HG03175 (cell line): ENCODE data around the gene TGIF1.
"Not testable (repeated sequence)": the region's sequence is repeated elsewhere in the genome, so short reads cannot be mapped to it uniquely, and the experiment has no call there.

Source experiments
- ATAC-seq: cut with Tn5 transposase; IDR thresholded peaks from one replicate; pipeline ENCODE4 v1.9.1; 2021; ENCODE audit warnings: mild to moderate bottlenecking, moderate library complexity; ENCODE audit not compliant: unreplicated experiment

TGIF1 gene

GRCh38 chr18:3450012-3450798 is at the start of gene TGIF1:
Gene TGIF1 (plus strand): TSS chr18:3450172. CDS start chr18:3450490, 318 bp downstream.
- no peak for ATAC-seq

DNA sequence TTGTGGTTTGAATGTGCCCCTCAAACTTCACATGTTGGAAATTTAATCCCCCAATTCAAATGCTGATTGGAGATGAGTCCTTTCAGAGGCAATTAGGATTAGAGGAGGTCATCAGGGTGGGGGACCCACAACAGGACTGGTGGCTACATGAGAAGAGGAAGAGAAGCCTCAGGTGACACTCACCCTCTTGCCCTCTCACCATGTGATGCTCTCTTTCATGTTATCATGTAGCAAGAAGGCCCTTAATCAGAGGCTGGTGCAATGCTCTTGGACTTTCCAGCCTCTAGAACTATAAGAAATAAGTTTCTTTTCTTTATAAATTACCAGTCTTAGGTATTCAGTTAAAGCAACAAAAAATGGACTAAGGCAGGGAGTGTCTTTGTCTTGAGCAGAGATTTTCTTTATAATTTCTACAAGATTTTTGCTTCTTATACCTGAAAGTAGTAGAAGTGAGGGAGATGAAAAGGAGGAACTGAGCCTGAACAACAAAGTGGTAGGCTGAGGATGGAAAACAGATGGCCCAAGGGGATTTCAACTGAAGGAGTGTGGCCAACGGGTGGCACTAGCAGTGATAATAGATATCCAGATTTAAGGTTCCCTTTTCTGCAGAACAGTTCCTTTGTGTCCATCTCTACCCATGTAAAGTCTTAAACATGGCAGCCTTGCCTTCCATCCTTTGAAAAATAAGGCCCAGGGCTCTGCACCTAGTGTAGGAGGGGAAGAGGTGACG is 49.2 kb upstream of the TGIF1 start:
- ATAC-seq, result no peak

DNA sequence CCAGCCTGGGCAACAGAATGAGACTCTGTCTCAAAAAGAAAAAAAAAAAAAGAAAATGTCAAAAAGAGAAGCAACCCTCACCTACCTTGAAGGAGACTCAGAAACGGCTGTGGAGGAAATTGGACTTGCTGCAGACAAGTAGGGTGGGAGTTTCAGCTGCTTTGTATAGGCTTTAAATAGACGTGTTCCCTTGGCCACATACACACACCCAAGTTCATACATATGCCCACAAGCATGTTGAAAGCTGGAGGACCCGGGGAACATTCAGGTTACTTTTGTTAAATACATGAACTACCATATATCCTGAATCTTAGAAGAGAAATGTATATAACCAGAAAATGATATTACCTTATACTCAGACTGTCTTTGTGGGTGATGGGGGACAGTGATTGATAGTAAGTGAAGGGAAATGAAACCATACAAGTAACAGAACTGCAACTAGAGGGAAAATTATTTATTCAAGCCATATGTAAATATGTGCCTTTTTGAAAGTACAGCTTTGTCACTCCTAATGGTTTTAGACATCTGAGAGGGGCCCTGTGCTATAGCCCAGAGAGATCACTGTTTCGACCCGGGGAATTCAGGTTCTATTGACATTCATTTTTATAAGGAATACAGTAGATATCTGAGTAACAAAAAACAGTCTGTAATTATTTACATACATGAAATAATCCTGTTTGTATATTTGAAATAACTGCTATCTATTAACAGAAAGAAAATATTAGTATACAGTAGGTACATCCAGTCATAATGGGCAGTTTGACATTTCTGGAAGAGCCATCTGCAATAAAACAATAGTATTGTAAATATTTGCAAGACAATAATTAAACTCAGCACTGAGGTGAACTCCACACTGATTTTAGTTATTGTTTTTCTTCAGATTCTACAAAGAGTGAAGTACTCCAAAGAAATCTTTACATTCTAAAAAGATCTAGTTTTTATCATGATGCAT is 48.0 kb upstream of the TGIF1 start:
- peak; percentile 93 for ATAC-seq

- no peak for ATAC-seq
These were observed 47.0 kb upstream of the TGIF1 start for GRCh38 chr18:3402982-3403451.

DNA sequence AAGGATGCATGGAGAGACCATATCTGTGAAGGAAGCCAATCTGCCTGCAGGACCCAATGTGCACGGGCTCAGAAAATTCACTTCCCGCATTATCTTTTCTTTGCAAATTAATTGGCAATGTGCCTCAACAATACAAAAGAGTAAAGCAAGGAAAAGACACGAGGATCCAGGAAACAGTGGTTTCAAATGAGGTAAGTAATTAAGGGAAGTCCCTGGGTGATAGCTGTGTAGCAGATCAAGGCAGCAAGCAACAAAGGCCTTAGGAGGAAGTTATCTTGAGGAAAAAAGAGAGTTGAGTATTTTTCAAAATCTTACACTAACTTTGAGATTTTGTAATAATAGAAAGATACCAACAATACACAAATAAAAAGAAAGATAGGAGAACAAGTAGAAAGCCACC is 44.3 kb upstream of the TGIF1 start:
- no peak for ATAC-seq

DNA sequence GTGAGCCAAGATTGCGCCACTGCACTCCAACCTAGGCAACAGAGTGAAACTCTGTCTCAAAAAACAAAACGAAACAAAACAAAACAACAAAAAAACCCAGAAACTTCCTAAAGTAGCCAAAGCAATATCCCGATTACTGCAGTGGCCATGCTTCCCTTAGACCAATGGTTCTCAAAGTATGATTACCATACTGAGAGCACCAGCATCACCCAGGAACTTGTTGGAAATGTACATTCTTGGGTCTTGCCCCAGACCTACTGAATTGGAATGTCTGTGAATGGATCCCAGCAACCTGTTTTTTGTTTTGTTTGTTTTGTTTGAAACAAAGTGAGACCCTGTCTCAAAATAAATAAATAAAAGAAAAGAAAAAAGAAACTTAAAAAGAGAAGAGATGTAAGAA is 41.9 kb upstream of the TGIF1 start:
- ATAC-seq, result no peak

GRCh38 chr18:3409811-3410210 is 40.2 kb upstream of the TGIF1 start:
- no peak for ATAC-seq

DNA sequence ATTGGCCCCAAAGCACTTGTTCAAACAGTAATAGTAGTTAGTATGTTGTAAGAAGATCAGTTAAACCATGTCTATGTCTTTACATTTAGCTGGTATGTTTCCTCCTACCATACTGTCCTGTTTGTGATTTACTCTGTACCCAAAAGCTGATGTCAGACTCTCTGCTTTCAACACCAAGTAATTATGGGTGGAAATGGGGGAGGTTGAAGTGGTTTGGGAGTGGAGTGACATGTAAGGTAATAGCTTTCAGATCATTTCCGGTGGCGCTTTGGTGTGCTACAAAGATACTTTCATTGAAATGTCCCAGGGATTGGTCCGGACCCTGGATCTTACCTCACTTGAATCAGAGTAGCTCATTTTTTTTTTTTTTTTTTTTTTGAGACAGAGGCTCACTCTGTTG is 39.7 kb upstream of the TGIF1 start:
- ATAC-seq, result no peak

GRCh38 chr18:3410876-3411275 is 39.1 kb upstream of the TGIF1 start:
- not testable (repeated sequence) for ATAC-seq

DNA sequence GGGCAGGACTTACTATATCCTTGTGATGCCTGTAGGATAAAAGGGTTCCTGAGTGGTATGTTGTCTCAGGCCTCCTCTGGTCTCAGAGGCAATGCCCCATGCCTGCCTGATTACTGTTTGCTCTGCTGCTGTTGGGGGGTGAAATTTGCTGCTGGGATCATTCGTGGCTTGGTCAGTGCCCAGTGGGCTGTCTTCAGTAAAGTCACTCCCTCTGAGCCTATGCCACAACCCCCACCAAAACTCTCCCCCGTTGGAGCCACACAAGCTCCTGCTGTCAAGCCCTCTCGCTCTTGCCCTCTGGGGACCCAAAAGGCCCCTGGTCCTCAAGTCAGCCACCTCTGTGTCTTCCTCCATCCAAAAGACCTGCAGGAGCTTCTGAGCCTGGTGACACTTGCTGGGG is 38.6 kb upstream of the TGIF1 start:
- no peak for ATAC-seq

- ATAC-seq, result no peak
These were observed 38.1 kb upstream of the TGIF1 start for GRCh38 chr18:3411854-3412268.

- not testable (repeated sequence) for ATAC-seq
These were observed 37.4 kb upstream of the TGIF1 start for GRCh38 chr18:3412528-3412927.

DNA sequence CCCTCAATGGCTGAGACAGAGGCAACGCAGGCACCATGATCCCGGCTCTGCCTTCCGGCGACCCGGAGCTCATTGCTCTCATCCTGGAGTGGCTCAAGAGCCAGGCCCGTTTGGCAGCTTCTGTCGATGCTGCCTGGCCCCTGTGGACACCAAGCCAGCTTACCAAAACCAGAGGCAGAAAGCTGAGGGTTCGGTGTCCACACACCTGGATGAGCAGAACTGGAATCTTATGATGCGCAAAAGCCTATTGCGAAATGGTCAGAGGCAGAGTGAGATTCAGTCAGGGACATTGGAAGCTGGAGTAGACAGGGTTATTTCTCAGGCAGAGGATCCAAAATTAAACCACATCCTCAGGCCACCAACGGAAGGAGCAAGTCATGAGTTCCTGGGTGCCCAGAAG is 34.9 kb upstream of the TGIF1 start:
- ATAC-seq, result no peak

DNA sequence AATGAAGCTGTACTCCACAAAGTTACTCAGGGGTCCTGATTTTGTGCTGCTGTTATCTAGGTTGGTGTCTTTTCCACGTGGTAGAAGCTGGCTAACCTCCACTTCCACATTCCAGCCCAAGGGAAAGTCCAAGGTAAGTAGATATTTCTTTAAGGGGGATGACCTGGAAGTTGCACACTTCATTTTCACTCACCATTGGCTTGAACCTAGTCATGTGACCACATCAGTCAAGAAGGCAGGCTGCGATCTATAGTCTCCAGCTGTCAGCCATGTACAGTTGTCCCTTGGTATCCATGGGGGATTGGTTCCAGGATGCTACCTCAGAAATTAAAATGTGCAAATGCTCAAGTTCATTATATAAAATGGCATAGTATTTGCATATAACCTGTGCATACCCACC is 31.9 kb upstream of the TGIF1 start:
- no peak for ATAC-seq

- ATAC-seq, result no peak
These were observed 29.1 kb upstream of the TGIF1 start for GRCh38 chr18:3420919-3421279.

DNA sequence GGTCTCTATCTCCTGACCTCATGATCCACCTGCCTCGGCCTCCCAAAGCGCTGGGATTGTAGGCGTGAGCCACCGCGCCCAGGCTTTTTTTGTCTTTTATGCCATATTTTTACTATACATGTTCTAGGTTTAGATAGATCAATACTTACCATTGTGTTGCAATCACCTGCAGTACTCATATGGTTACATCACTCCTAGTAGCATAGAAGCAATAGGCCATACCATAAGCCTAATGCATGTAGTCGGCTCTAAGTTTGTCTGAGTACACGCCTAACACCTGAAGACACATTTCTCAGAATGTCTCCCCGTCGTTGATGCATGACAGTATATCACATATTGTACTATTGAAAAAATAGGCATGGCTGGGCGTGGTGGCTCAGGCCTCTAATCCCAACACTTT is 27.1 kb upstream of the TGIF1 start:
- ATAC-seq, result no peak

DNA sequence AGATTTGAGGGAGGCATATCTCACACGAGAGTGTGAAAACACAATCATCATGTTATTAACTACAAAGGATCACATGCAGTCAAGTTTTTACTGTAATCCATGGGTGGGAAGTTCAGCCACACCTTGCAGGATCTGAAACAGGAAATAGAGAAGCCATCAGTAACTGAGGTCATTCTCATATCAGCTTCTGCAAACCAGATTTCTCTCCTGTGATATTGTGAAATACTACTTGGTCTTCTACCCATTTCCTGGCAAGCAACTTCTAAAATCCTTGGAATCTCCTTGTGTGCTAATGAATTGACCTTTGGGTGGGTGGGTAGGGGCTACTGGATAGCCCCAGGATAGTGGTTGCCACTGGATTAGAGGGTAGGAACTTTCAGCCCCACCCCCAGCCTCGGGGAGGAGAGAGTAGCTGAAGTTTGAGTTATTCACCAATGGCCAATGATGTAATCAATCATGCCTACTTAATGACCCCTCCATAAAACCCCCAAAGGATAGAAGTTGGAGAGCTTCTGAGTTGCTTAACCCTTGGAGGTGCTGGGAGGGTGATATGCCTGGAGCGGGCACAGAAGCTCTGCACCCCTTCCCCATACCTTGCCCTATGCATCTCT is 25.6 kb upstream of the TGIF1 start:
- no peak for ATAC-seq

DNA sequence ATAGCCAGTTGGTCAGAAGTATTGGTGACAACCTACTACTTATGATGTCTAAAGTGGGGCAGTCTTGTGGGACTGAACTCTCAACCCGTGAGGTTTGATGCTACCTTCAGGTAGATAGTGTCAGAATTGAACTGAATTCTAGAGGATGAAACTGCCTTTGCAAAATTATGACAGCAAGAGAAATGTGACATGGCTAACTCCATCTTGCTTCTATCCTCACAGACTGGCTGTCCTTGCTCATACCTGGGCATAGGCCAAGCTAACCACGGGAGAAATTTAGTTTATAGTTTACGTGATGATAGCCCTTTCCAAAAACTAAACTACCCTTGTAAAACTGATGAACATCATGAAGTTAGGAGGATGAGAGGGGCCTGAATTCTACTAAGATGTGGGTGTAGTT is 24.9 kb upstream of the TGIF1 start:
- no peak for ATAC-seq

- no peak for ATAC-seq
These were observed 24.5 kb upstream of the TGIF1 start for GRCh38 chr18:3425446-3425845.

- no peak for ATAC-seq
These were observed 23.9 kb upstream of the TGIF1 start for GRCh38 chr18:3426074-3426473.

DNA sequence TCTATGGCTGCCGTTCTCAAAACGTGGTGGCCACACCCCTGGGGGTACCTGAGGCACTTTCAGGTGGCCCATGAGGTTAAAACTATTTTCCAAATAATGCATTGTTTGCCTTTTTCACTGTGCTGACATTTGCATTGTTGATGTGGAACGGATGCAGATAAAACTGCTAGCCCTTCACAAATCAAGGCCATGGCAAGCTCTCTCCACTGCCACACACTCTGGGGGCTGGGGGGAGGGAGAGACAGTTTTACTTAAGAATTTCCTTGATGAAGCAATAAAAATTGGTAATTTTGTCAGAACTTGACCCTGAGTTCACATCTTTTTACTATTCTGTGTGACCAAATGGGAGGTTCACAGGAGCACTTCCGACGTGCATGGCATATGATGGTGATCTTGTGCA is 22.0 kb upstream of the TGIF1 start:
- no peak for ATAC-seq
